Immature natural killer cell (primary cell): ENCODE data around the gene ZBTB7C. TPM values are rescaled to one million over a fixed set of nuclear protein-coding genes. Genes with fewer than 3 reads are reported as not detected.
"Not testable (repeated sequence)": the region's sequence is repeated elsewhere in the genome, so short reads cannot be mapped to it uniquely, and the experiment has no call there.

Experiments used
- DNase-seq, 3 donors: peaks; one replicate each; pipeline ENCODE4 v3.0.0; 2022; ENCODE audit warnings: mixed read lengths in 1 of 3
- H3K27ac Mint-ChIP-seq, 6 donors: one replicate each; pipeline ENCODE4 v1.8.0; 2020; ENCODE audit warnings: mixed read lengths in 6 of 6, mild to moderate bottlenecking in 5 of 6, inconsistent platforms in 4 of 6, moderate library complexity in 3 of 6
- H3K27me3 Mint-ChIP-seq, 3 donors: one replicate each; pipeline ENCODE4 v1.8.0; 2020 to 2021; ENCODE audit warnings: low read depth in 3 of 3, mild to moderate bottlenecking in 3 of 3, mixed read lengths in 3 of 3, moderate library complexity in 3 of 3, inconsistent platforms in 1 of 3
- H3K36me3 Mint-ChIP-seq, 3 donors: one replicate each; pipeline ENCODE4 v1.8.0; 2020; ENCODE audit warnings: mixed read lengths in 3 of 3, inconsistent platforms in 2 of 3, mild to moderate bottlenecking in 2 of 3
- H3K4me1 Mint-ChIP-seq, 2 donors: one replicate each; pipeline ENCODE4 v1.8.0; 2020; ENCODE audit warnings: inconsistent platforms in 2 of 2, mild to moderate bottlenecking in 2 of 2, mixed read lengths in 2 of 2, moderate library complexity in 1 of 2
- H3K4me3 Mint-ChIP-seq, 5 donors: one replicate each; pipeline ENCODE4 v1.8.0; 2020; ENCODE audit warnings: mild to moderate bottlenecking in 5 of 5, mixed read lengths in 5 of 5, inconsistent platforms in 3 of 5, moderate library complexity in 3 of 5
- H3K9me3 Mint-ChIP-seq, 6 donors: one replicate each; pipeline ENCODE4 v1.8.0; 2020; ENCODE audit warnings: mild to moderate bottlenecking in 6 of 6, mixed read lengths in 6 of 6, inconsistent platforms in 4 of 6, moderate library complexity in 3 of 6
- polyA plus RNA-seq, 3 donors: library from polyadenylated mRNA; unstranded; fragments of 300-500 nt; fragmentation: Illumina TruSeq; gene quantifications; one replicate each; pipeline ENCODE4 v1.2.3, GENCODE V29; 2021

Gene ZBTB7C
- polyA plus RNA-seq, 3 donors from 2014 or later: not detected

DNA sequence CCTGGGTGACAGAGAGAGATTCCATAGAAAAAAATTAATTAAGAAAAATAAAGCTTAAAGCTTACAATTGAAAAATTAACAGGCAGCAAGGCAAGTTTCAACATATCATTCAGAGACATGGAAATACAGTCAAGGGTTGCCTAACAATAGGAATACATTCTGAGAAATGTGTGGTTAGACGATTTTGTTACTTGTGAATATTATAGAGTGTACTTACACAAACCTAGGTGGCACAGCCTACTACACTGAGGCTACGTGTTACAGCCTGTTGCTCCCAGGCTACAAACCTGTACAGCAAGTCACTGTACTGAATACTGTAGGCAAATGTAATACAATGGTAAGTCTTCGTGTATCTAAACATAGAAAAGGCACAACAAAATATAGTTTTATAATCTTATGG is 27.7 kb upstream of the ZBTB7C start:
- no peak overlapping the region for H3K4me3 Mint-ChIP-seq
- H3K27ac Mint-ChIP-seq: no peak overlapping the region
- H3K27me3 Mint-ChIP-seq: peaks cover 4 to 10% (median 4%) of the 10 kb centered on the region in 3 donors
- no peaks in the 10 kb centered on the region for H3K36me3 Mint-ChIP-seq
- no peaks in the 10 kb centered on the region for H3K9me3 Mint-ChIP-seq
- no peak for DNase-seq
- no peaks in the 10 kb centered on the region for H3K4me1 Mint-ChIP-seq

GRCh38 chr18:48434382-48434781 is 25.2 kb upstream of the ZBTB7C start:
- DNase-seq, H3K36me3 Mint-ChIP-seq, H3K4me1 Mint-ChIP-seq, H3K4me3 Mint-ChIP-seq, H3K9me3 Mint-ChIP-seq, H3K27ac Mint-ChIP-seq: not testable (repeated sequence)
- peaks cover 2 to 16% (median 4%) of the 10 kb centered on the region in 3 donors for H3K27me3 Mint-ChIP-seq

GRCh38 chr18:48433541-48433940 is 24.4 kb upstream of the ZBTB7C start:
- Mint-ChIP-seq H3K27me3 (peaks cover 2 to 18% (median 5%) of the 10 kb centered on the region in 3 donors), H3K36me3 (no peaks in the 10 kb centered on the region), H3K9me3 (no peaks in the 10 kb centered on the region), H3K27ac (no peak overlapping the region), H3K4me1 (no peaks in the 10 kb centered on the region), H3K4me3 (no peak overlapping the region)
- no peak for DNase-seq

- H3K27ac Mint-ChIP-seq: no peak overlapping the region
- no peaks in the 10 kb centered on the region for H3K4me1 Mint-ChIP-seq
- no peaks in the 10 kb centered on the region for H3K36me3 Mint-ChIP-seq
- H3K27me3 Mint-ChIP-seq: peaks cover 0 to 14% (median 7%) of the 10 kb centered on the region in 3 donors
- DNase-seq: no peak
- H3K4me3 Mint-ChIP-seq: no peak overlapping the region
- no peaks in the 10 kb centered on the region for H3K9me3 Mint-ChIP-seq
Measured at GRCh38 chr18:48430150-48430549, 21.0 kb upstream of the ZBTB7C start.

- Mint-ChIP-seq H3K4me1 (no peaks in the 10 kb centered on the region), H3K27me3 (peaks cover 0 to 16% (median 8%) of the 10 kb centered on the region in 3 donors), H3K36me3 (no peaks in the 10 kb centered on the region), H3K27ac (no peak overlapping the region), H3K4me3 (no peak overlapping the region), H3K9me3 (no peaks in the 10 kb centered on the region)
- DNase-seq: no peak
Measured at GRCh38 chr18:48428475-48429177, 19.4 kb upstream of the ZBTB7C start.

DNA sequence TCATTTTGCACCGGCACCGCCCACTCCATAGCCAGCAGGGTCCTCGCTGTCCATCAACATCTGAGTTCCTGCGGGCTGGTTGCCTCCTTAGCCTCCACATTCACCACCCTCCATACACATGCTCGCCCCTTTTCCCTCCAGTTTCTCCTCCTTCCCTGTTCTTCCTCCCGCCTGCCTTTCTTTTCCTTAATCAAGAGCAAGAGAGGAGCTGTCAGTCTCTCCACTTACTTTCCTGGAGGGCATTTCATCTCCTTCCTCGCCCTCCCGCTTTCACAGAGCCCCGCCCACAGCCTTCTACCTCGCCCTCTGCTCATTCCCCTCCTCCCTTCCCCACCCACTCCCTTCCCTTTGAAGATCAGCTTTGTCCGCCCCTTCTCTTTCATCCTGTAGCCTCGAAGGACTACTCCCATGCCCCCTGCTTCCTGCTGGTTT is 13.8 kb upstream of the ZBTB7C start:
- Mint-ChIP-seq H3K36me3 (no peaks in the 10 kb centered on the region), H3K4me3 (no peak overlapping the region), H3K9me3 (no peaks in the 10 kb centered on the region), H3K27ac (no peak overlapping the region), H3K27me3 (peaks cover 2 to 14% (median 6%) of the 10 kb centered on the region in 3 donors), H3K4me1 (no peaks in the 10 kb centered on the region)
- DNase-seq: no peak

DNA sequence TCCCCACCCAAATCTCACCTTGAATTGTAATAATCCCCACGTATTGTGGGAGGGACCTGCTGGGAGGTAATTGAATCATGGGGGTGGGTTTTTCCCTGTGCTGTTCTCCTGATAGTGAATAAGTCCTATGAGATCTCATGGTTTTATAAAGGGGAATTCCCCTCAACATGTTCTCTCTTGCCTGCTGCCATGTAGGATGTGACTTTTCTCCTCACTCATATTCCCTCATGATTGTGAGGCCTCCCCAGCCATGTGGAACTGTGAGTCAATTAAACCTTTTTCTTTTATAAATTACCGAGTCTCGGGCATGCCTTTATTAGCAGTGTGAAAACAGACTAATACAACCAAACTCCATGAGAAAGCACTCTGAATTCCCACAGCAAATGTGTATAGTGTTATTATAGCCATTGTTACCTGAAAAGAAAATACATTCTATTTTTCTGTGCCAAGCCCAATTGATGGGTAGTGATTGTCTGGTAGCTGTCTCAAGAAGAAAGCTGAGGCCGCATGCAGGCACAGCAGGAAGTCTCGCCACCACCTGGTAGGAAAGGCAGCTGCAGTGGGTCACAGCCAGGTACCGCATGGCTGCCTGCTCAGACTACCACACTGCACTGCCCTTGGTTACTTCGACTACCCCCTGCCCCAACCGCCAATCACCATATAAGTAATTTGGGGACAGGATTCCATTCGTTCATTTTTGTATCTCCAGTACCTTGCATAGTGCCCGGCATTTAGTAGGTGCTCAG is 10.3 kb upstream of the ZBTB7C start:
- no peak for DNase-seq
- Mint-ChIP-seq H3K36me3 (no peaks in the 10 kb centered on the region), H3K27ac (no peak overlapping the region), H3K4me1 (no peaks in the 10 kb centered on the region), H3K27me3 (peaks cover 5 to 18% (median 16%) of the 10 kb centered on the region in 3 donors), H3K9me3 (peaks cover 0 to 1% (median 0%) of the 10 kb centered on the region in 6 donors), H3K4me3 (no peak overlapping the region)

DNA sequence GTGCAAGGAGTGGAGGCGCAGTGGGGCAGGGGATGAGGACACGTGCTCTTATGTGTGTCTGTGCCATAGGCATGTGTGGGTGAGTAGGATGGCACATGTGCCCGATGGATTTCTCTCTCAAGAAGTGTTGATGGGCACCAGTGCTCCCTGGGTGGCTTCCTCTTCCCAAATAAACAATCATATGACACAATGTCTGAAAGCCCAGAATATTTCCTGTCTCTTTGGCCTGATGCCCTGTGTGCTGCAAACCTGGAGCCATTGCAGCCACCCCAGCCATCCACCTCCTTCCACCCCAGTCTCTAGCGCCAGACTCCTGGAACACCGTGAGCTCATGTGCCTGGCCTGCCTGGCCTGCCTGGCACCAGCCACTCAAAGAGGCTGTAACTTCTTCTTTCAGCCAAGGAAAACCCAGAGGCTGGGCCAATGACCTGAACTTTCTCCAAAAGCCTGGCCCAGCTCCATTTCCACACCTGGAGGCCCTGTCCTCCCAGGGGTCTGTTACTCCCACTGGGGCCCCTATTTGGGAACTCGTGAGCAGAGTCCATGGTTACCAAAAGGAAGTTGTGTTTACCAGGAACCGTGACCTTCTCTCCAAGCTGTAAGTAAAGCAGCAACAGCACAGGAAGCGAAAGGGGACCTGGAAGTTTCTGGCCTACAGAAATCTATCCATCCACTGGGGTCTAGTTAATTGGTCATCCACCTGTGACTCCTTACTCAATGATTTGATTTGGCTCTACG is 9.5 kb upstream of the ZBTB7C start:
- H3K4me1 Mint-ChIP-seq: no peaks in the 10 kb centered on the region
- H3K36me3 Mint-ChIP-seq: no peaks in the 10 kb centered on the region
- H3K9me3 Mint-ChIP-seq: peaks cover 0 to 1% (median 0%) of the 10 kb centered on the region in 6 donors
- peaks cover 8 to 20% (median 20%) of the 10 kb centered on the region in 3 donors for H3K27me3 Mint-ChIP-seq
- H3K27ac Mint-ChIP-seq: no peak overlapping the region
- DNase-seq: no peak
- H3K4me3 Mint-ChIP-seq: no peak overlapping the region

DNA sequence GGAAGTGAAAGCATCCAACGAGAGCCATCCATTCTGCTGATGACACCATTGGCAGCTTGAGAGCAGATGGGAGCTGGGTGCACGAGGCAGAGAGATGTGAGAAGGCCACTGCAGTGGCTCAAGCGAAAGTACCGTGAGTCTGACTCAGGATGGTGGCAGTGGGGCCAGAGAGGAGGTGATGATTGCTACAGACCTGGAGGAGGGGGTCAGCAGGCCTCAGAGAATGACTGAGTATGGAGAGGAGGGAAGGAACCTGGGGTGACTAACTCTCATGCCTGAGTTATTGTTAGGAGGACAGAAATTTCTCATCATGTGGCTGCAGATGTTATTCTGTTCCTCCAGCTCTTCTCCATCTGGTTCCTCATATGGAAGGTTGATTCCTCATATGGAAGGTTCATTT is 8.8 kb upstream of the ZBTB7C start:
- Mint-ChIP-seq H3K9me3 (peaks cover 0 to 3% (median 0%) of the 10 kb centered on the region in 6 donors), H3K27ac (no peak overlapping the region), H3K36me3 (no peaks in the 10 kb centered on the region), H3K27me3 (peaks cover 12 to 25% (median 18%) of the 10 kb centered on the region in 3 donors), H3K4me3 (no peak overlapping the region), H3K4me1 (no peaks in the 10 kb centered on the region)
- no peak for DNase-seq

DNA sequence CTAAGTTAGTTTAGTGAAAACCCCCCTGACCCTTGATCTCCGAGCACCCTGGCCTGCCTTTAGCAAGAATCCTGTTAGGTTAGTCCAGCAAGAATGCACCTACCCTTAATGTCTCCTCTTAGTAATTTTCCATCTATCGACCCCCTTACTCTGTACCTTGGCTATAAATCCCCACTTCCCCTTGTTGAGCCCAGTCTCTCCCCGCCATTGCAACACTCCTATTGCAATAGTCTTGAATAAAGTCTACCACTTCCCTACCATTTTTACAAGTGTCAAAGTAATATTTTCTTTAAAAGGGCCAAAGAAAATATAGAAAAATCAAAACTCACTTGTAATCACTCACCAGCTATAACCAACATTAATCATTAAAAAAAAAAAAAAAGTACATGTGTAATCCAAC is 4.2 kb upstream of the ZBTB7C start:
- Mint-ChIP-seq H3K36me3 (no peaks in the 10 kb centered on the region), H3K9me3 (peaks cover 0 to 3% (median 0%) of the 10 kb centered on the region in 6 donors), H3K4me3 (no peak overlapping the region), H3K4me1 (peaks cover 6 to 9% of the 10 kb centered on the region in 2 donors), H3K27ac (no peak overlapping the region), H3K27me3 (peaks cover 17 to 37% (median 26%) of the 10 kb centered on the region in 3 donors)
- no peak for DNase-seq

- H3K4me3 Mint-ChIP-seq: no peak overlapping the region
- H3K27ac Mint-ChIP-seq: no peak overlapping the region
- peaks cover 23 to 42% (median 28%) of the 10 kb centered on the region in 3 donors for H3K27me3 Mint-ChIP-seq
- peaks cover 11 to 15% of the 10 kb centered on the region in 2 donors for H3K4me1 Mint-ChIP-seq
- H3K36me3 Mint-ChIP-seq: no peaks in the 10 kb centered on the region
- H3K9me3 Mint-ChIP-seq: peaks cover 0 to 5% (median 0%) of the 10 kb centered on the region in 6 donors
- peak in 1 of 3 donors; percentile 3 for DNase-seq
Measured at GRCh38 chr18:48412339-48412929, 3.3 kb upstream of the ZBTB7C start.

DNA sequence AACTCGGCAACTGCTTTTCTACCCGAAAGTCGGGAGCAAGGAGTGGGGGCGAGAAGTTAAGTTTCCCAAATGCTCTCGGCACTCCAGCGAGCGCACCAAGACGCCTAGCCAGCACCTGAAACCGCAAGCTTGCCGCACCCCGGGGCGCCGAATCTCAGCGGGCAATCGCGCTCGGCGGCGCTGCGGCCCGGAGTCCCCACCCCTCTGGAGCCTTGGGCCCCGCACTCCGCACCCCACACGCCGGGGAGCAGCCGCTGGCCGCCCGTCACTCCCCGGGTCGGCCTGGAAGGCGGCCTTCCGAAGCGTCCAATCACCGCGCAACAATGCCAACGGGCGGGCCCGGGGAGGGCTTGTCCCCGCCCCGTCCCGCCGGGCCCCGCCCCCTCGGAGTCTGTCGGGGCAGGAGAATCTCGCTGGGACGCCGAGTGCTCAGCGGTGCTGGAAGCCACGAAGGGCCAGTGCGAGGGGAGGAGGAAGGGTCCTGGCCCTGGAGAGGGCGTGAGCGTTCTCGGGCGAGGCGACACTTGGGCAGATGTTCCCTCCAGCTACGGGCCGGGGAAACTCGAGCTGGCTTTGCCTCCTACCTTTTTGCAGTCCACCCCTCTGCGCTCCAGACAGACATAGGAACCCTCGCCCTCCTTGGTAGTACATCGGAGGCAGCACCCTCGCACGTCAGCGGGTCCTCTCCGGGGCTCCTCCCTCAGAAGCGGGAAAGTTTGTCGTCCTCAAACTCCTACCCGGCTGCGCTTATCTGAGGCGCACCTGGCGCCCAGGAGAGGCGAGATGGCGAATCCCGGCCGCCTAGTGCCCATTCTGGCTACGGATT is 1.1 kb upstream of the ZBTB7C start:
- H3K4me3 Mint-ChIP-seq: peak overlapping the region; percentile 69 to 81 (median 74)
- peak; percentile 48 to 55 (median 49) for DNase-seq
- H3K36me3 Mint-ChIP-seq: no peaks in the 10 kb centered on the region
- H3K27me3 Mint-ChIP-seq: peaks cover 29 to 39% (median 30%) of the 10 kb centered on the region in 3 donors
- peaks cover 0 to 9% (median 0%) of the 10 kb centered on the region in 6 donors for H3K9me3 Mint-ChIP-seq
- peaks cover 11 to 15% of the 10 kb centered on the region in 2 donors for H3K4me1 Mint-ChIP-seq
- H3K27ac Mint-ChIP-seq: no peak overlapping the region
